Measurements from ENCODE around the gene ZG16. TPM values are rescaled to one million over a fixed set of nuclear protein-coding genes. Genes with fewer than 3 reads are reported as not detected.

The ZG16 gene
- total and polyA plus RNA-seq, 9 of the 15 experiments (the other 6 are each of a cell fraction or from before 2014, with no cell fraction given), result 0.04 TPM; not detected in 8

DNA sequence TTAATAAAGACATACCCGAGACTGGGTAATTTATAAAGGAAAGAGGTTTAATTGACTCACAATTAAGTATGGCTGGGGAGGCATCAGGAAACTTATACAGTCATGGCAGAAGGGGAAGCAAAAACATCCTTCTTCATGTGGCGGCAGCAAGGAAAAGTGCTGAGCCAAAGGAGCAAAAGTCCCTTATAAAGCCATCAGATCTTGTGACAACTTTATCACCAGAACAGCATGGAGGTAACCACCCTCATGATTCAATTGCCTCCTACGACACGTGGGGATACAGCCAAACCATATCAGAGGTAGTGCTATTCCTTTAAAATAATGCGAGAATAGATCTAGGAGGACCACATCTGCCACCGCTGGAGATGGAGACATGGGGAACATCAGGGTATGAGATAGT, 41.3 kb upstream of the ZG16 start (continued):
- TF ChIP-seq, protein P1, sequence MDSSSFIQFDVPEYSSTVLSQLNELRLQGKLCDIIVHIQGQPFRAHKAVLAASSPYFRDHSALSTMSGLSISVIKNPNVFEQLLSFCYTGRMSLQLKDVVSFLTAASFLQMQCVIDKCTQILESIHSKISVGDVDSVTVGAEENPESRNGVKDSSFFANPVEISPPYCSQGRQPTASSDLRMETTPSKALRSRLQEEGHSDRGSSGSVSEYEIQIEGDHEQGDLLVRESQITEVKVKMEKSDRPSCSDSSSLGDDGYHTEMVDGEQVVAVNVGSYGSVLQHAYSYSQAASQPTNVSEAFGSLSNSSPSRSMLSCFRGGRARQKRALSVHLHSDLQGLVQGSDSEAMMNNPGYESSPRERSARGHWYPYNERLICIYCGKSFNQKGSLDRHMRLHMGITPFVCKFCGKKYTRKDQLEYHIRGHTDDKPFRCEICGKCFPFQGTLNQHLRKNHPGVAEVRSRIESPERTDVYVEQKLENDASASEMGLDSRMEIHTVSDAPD (CRISPR knock-in tag; IDR thresholded peaks at IDR 0.05), result no peak
- TF ChIP-seq, protein P2, sequence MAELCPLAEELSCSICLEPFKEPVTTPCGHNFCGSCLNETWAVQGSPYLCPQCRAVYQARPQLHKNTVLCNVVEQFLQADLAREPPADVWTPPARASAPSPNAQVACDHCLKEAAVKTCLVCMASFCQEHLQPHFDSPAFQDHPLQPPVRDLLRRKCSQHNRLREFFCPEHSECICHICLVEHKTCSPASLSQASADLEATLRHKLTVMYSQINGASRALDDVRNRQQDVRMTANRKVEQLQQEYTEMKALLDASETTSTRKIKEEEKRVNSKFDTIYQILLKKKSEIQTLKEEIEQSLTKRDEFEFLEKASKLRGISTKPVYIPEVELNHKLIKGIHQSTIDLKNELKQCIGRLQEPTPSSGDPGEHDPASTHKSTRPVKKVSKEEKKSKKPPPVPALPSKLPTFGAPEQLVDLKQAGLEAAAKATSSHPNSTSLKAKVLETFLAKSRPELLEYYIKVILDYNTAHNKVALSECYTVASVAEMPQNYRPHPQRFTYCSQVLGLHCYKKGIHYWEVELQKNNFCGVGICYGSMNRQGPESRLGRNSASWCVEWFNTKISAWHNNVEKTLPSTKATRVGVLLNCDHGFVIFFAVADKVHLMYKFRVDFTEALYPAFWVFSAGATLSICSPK (IDR thresholded peaks at IDR 0.05; ENCODE audit: borderline replicate concordance), result no peak
- peak; percentile 32; the same call in 1 of the 2 replicates for TF ChIP-seq L3MBTL2 (IDR thresholded peaks at IDR 0.05)
- TF ChIP-seq CBX2 (IDR thresholded peaks at IDR 0.05; ENCODE audit: insufficient read depth, low read length, poor library complexity, severe bottlenecking), result no peak

DNA sequence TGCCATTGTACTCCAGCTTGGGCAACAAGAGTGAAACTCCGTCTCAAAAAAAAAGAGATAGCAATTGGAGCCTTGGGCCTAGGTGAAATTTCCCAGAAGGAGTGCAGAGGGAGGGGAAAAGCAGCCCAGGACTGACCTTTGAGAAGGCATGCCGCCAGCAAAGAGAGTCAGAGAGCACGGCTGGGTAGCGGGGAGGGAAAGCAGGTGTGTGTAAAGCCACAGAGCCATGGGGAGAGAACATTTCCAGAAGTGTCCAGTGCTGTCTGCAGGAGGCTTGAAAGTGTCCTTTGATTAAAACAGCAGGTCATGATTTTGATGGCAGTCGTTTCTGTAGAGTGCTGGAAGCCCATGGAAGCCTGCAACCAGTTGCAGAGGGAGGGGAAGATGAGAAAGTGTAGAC, 40.3 kb upstream of the ZG16 start:
- intact Hi-C loops (cut with micrococcal nuclease), result no loop called here
- no peaks in the 10 kb centered on the region for H3K36me3 ChIP-seq (ENCODE audit: control insufficient read depth, insufficient read depth, low read length)
- no peak overlapping the region for H3K4me2 ChIP-seq (ENCODE audit: insufficient read depth, low read length)
- in situ Hi-C loops (cut with MboI), result no loop called here
- H3K9me1 ChIP-seq (ENCODE audit: control insufficient read depth, insufficient read depth, low read length), result no peaks in the 10 kb centered on the region
- no peak overlapping the region for H3K4me3 ChIP-seq
- 38% methylated on average over 5 of the region's 5 CpGs for WGBS (ENCODE audit: insufficient coverage, low coverage, missing lambda C conversion rate)
- DNase-seq (ENCODE audit: extremely low read depth in 1 of 4, low spot score in 3 of 4), result no peak
- TF ChIP-seq ZNF224 (CRISPR knock-in tag; IDR thresholded peaks at IDR 0.05), result no peak
- H3K9me3 ChIP-seq (replicated peaks; ENCODE audit: control insufficient read depth, insufficient read depth, low read depth, low read length), result no peaks in the 10 kb centered on the region
- ChIA-PET CTCF (ENCODE audit: low intra/inter-chr PET ratio) (no interaction called here), POLR2A (no interaction called here)
- H3K9ac ChIP-seq (ENCODE audit: insufficient read depth in 1 of 2, low read depth in 2 of 2, low read length in 2 of 2), result no peak overlapping the region
- no peaks in the 10 kb centered on the region for H3K79me2 ChIP-seq (ENCODE audit: control insufficient read depth, insufficient read depth, low read length)
- peaks cover 2 to 8% of the 10 kb centered on the region in 2 experiments; a peak in 3 of 5 replicates for H3K4me1 ChIP-seq (replicated peaks in 1 of 2; ENCODE audit: control insufficient read depth in 2 of 2, insufficient read depth in 2 of 2, low read length in 2 of 2)
- ATAC-seq, result no peak
- FAIRE-seq, result no peak
- no peak overlapping the region for H3K27ac ChIP-seq (ENCODE audit: extremely low read depth, low read depth, low read length)
- peak overlapping the region; percentile 15; the same call in 1 of the 2 replicates for H2AFZ ChIP-seq (ENCODE audit: low read depth, low read length)
- peaks cover 0 to 3% of the 10 kb centered on the region in 2 experiments; a peak in 1 of 5 replicates for H3K27me3 ChIP-seq (ENCODE audit: control insufficient read depth in 2 of 2, insufficient read depth in 2 of 2, low read length in 2 of 2)
- H4K20me1 ChIP-seq (replicated peaks; ENCODE audit: control insufficient read depth, insufficient read depth, low read length), result no peaks in the 10 kb centered on the region
- no TSS peak for BruUV-seq (replicated peaks)
